Mesendoderm (in vitro differentiated cells): ENCODE measurements around the gene PPP1R13B.

ENCODE experiments used
- DNase-seq: peaks from one replicate; pipeline ENCODE4 v3.0.0; 2013
- H2AK5ac ChIP-seq: 2 replicates; pipeline ENCODE4 v1.6.1; 2013; ENCODE audit warnings: low read length, inconsistent platforms
- H2BK120ac ChIP-seq: 2 replicates; pipeline ENCODE4 v1.6.1; 2013; ENCODE audit warnings: low read depth, mild to moderate bottlenecking, low read length, moderate library complexity, mixed read lengths
- H2BK15ac ChIP-seq: replicated peaks from 2 replicates; pipeline ENCODE4 v1.6.1; 2013; ENCODE audit warnings: low read depth, mild to moderate bottlenecking, moderate library complexity
- H2BK5ac ChIP-seq: 2 replicates; pipeline ENCODE4 v1.6.1; 2013; ENCODE audit warnings: low read length, inconsistent platforms
- H3K18ac ChIP-seq: 2 replicates; pipeline ENCODE4 v1.6.1; 2013; ENCODE audit warnings: mild to moderate bottlenecking, low read length, mixed read lengths
- H3K23ac ChIP-seq: one replicate; pipeline ENCODE4 v1.6.1; 2013; ENCODE audit warnings: low read length
- H3K27ac ChIP-seq: 2 replicates; pipeline ENCODE4 v1.5.1; 2013; ENCODE audit warnings: low read depth, mild to moderate bottlenecking, inconsistent platforms, low read length, moderate library complexity
- H3K27me3 ChIP-seq: 2 replicates; pipeline ENCODE4 v1.6.1; 2013; ENCODE audit warnings: low read length, control low read depth, mild to moderate bottlenecking, inconsistent platforms; ENCODE audit not compliant: insufficient read depth, poor library complexity
- H3K36me3 ChIP-seq: 2 replicates; pipeline ENCODE4 v1.6.1; 2013; ENCODE audit warnings: low read length, inconsistent platforms; ENCODE audit not compliant: control insufficient read depth, insufficient read depth
- H3K4ac ChIP-seq: one replicate; pipeline ENCODE4 v1.6.1; 2013; ENCODE audit warnings: low read depth, mild to moderate bottlenecking, low read length, moderate library complexity
- H3K4me1 ChIP-seq: 2 replicates; pipeline ENCODE4 v1.6.1; 2013; ENCODE audit warnings: low read depth, low read length, inconsistent platforms; ENCODE audit not compliant: control insufficient read depth
- H3K4me2 ChIP-seq: 2 replicates; pipeline ENCODE4 v1.6.1; 2013; ENCODE audit warnings: low read length
- H3K4me3 ChIP-seq: 2 replicates; pipeline ENCODE4 v1.5.1; 2013; ENCODE audit warnings: mild to moderate bottlenecking, low read length
- H3K56ac ChIP-seq: one replicate; pipeline ENCODE4 v1.6.1; 2013; ENCODE audit warnings: low read length
- H3K79me1 ChIP-seq: 2 replicates; pipeline ENCODE4 v1.6.1; 2013; ENCODE audit warnings: low read length, inconsistent platforms
- H3K79me2 ChIP-seq: 2 replicates; pipeline ENCODE4 v1.6.1; 2013; ENCODE audit warnings: mild to moderate bottlenecking, low read length; ENCODE audit not compliant: control insufficient read depth, insufficient read depth
- H3K9ac ChIP-seq: 2 replicates; pipeline ENCODE4 v1.6.1; 2013; ENCODE audit warnings: low read length, inconsistent platforms
- H4K5ac ChIP-seq: one replicate; pipeline ENCODE4 v1.6.1; 2013; ENCODE audit warnings: low read length
- H4K8ac ChIP-seq: one replicate; pipeline ENCODE4 v1.6.1; 2013; ENCODE audit warnings: low read depth, mild to moderate bottlenecking, control low read depth, low read length, moderate library complexity
- WGBS: extraction: QIAGEN DNeasy Blood & Tissue Kit; methylation state at CpG from one replicate; pipeline ENCODE4 v1.1.7; 2013; ENCODE audit warnings: low lambda C conversion rate, missing lambda C conversion rate; ENCODE audit not compliant: insufficient coverage; ENCODE audit errors: extremely low coverage; 5-methylcytosine and 5-hydroxymethylcytosine counted together

PPP1R13B gene

GRCh38 chr14:103878180-103878579 is 30.8 kb upstream of the PPP1R13B start:
- H3K4me3 ChIP-seq, result no peak overlapping the region
- H2BK15ac ChIP-seq, result no peak overlapping the region
- no peak for DNase-seq
- no peak overlapping the region for H3K27ac ChIP-seq
- no peaks in the 10 kb centered on the region for H3K79me2 ChIP-seq
- H3K27me3 ChIP-seq, result no peaks in the 10 kb centered on the region
- H3K4me1 ChIP-seq, result peaks cover 5% of the 10 kb centered on the region
- no peak overlapping the region for H3K18ac ChIP-seq
- no peak overlapping the region for H3K23ac ChIP-seq
- no peak overlapping the region for H3K4me2 ChIP-seq
- no peak overlapping the region for H4K8ac ChIP-seq
- WGBS, result no CpG with 5 or more reads among the region's 11 CpGs
- H3K79me1 ChIP-seq, result no peaks in the 10 kb centered on the region
- H2BK120ac ChIP-seq, result no peak overlapping the region
- H3K4ac ChIP-seq, result no peak overlapping the region
- no peak overlapping the region for H2BK5ac ChIP-seq
- H3K36me3 ChIP-seq, result no peaks in the 10 kb centered on the region
- H3K9ac ChIP-seq, result no peak overlapping the region
- H4K5ac ChIP-seq, result no peak overlapping the region
- no peak overlapping the region for H2AK5ac ChIP-seq
- H3K56ac ChIP-seq, result no peak overlapping the region

- no peak overlapping the region for H2BK5ac ChIP-seq
- H3K18ac ChIP-seq, result no peak overlapping the region
- H4K8ac ChIP-seq, result no peak overlapping the region
- H2AK5ac ChIP-seq, result no peak overlapping the region
- H3K4ac ChIP-seq, result no peak overlapping the region
- H2BK15ac ChIP-seq, result no peak overlapping the region
- no peaks in the 10 kb centered on the region for H3K27me3 ChIP-seq
- H3K56ac ChIP-seq, result no peak overlapping the region
- H3K79me1 ChIP-seq, result no peaks in the 10 kb centered on the region
- peaks cover 7% of the 10 kb centered on the region for H3K4me1 ChIP-seq
- H2BK120ac ChIP-seq, result no peak overlapping the region
- H3K79me2 ChIP-seq, result no peaks in the 10 kb centered on the region
- H3K9ac ChIP-seq, result no peak overlapping the region
- no peaks in the 10 kb centered on the region for H3K36me3 ChIP-seq
- 100% methylated on average over 1 of the region's 5 CpGs for WGBS
- DNase-seq, result no peak
- H3K4me2 ChIP-seq, result no peak overlapping the region
- no peak overlapping the region for H3K4me3 ChIP-seq
- no peak overlapping the region for H4K5ac ChIP-seq
- H3K23ac ChIP-seq, result no peak overlapping the region
- no peak overlapping the region for H3K27ac ChIP-seq
Observed at GRCh38 chr14:103875010-103875409, 27.6 kb upstream of the PPP1R13B start.

GRCh38 chr14:103872481-103873113 is 25.2 kb upstream of the PPP1R13B start:
- Histone ChIP-seq H3K23ac (no peak overlapping the region), H3K4ac (peak overlapping the region; percentile 11), H4K8ac (no peak overlapping the region), H2AK5ac (no peak overlapping the region), H3K27ac (no peak overlapping the region), H4K5ac (no peak overlapping the region), H3K56ac (peak overlapping the region; percentile 69), H3K79me2 (no peaks in the 10 kb centered on the region), H2BK5ac (peak overlapping the region; percentile 13), H3K27me3 (no peaks in the 10 kb centered on the region), H3K4me3 (no peak overlapping the region), H3K4me2 (peak overlapping the region; percentile 71), H3K18ac (peak overlapping the region; percentile 5), H3K9ac (peak overlapping the region; percentile 46), H3K36me3 (no peaks in the 10 kb centered on the region), H3K4me1 (peaks cover 5% of the 10 kb centered on the region), H2BK120ac (no peak overlapping the region), H3K79me1 (no peaks in the 10 kb centered on the region), H2BK15ac (no peak overlapping the region)
- no CpG with 5 or more reads among the region's 12 CpGs for WGBS
- DNase-seq, result peak; percentile 68

GRCh38 chr14:103871596-103872480 is 24.5 kb upstream of the PPP1R13B start:
- H2BK120ac ChIP-seq, result no peak overlapping the region
- H2BK15ac ChIP-seq, result no peak overlapping the region
- H3K4me2 ChIP-seq, result peak overlapping the region; percentile 71
- no peaks in the 10 kb centered on the region for H3K79me2 ChIP-seq
- no peaks in the 10 kb centered on the region for H3K27me3 ChIP-seq
- no peak overlapping the region for H3K27ac ChIP-seq
- WGBS, result no CpG with 5 or more reads among the region's 53 CpGs
- H3K36me3 ChIP-seq, result no peaks in the 10 kb centered on the region
- peak overlapping the region; percentile 5 for H3K18ac ChIP-seq
- H2BK5ac ChIP-seq, result peak overlapping the region; percentile 13
- H3K4me1 ChIP-seq, result peaks cover 5% of the 10 kb centered on the region
- peak overlapping the region; percentile 85 for H3K56ac ChIP-seq
- no peak overlapping the region for H4K8ac ChIP-seq
- H3K79me1 ChIP-seq, result no peaks in the 10 kb centered on the region
- H3K9ac ChIP-seq, result peak overlapping the region; percentile 64
- peak; percentile 64 for DNase-seq
- peak overlapping the region; percentile 11 for H3K4ac ChIP-seq
- H3K23ac ChIP-seq, result peak overlapping the region; percentile 66
- H2AK5ac ChIP-seq, result no peak overlapping the region
- no peak overlapping the region for H3K4me3 ChIP-seq
- no peak overlapping the region for H4K5ac ChIP-seq

- Histone ChIP-seq H2BK5ac (no peak overlapping the region), H3K4me2 (no peak overlapping the region), H3K79me1 (no peaks in the 10 kb centered on the region), H3K27ac (no peak overlapping the region), H3K9ac (no peak overlapping the region), H3K4me3 (no peak overlapping the region), H2BK15ac (no peak overlapping the region), H3K79me2 (no peaks in the 10 kb centered on the region), H3K4me1 (peaks cover 5% of the 10 kb centered on the region), H3K18ac (no peak overlapping the region), H4K5ac (no peak overlapping the region), H2BK120ac (no peak overlapping the region), H3K56ac (no peak overlapping the region), H3K4ac (no peak overlapping the region), H3K36me3 (no peaks in the 10 kb centered on the region), H4K8ac (no peak overlapping the region), H3K27me3 (no peaks in the 10 kb centered on the region), H3K23ac (no peak overlapping the region), H2AK5ac (no peak overlapping the region)
- DNase-seq, result no peak
- no CpG with 5 or more reads among the region's 8 CpGs for WGBS
Observed at GRCh38 chr14:103870891-103871595, 23.7 kb upstream of the PPP1R13B start.
